Activated B cell treated with CpG ODN at 0.5 μM for 24 hours (primary cell): Measurements from ENCODE around the gene BEND7. TPM values are rescaled to one million over a fixed set of nuclear protein-coding genes. Genes with fewer than 3 reads are reported as not detected.

Source experiments
- ATAC-seq: fragments of 200-7000 bp; cut with Tn5 transposase; one replicate; pipeline ENCODE4 v1.10.0; 2021; ENCODE audit warnings: low read depth, mild to moderate bottlenecking, moderate library complexity
- CTCF ChIA-PET: fragments of 350-600 bp; sonication (Branson Sonifier 250); formaldehyde crosslinking; loops from one replicate; lab custom pipeline; 2021; ENCODE audit warnings: antibody characterized with exemption; lab: Charles Lee
- POLR2A ChIA-PET: fragments of 350-600 bp; sonication (Branson Sonifier 250); formaldehyde crosslinking; loops from one replicate; lab custom pipeline; 2021; ENCODE audit warnings: antibody characterized with exemption; lab: Charles Lee
- DNase-seq: peaks from one replicate; pipeline ENCODE4 v3.0.0; 2022
- H3K27ac Mint-ChIP-seq: one replicate; pipeline ENCODE4 v1.8.0; 2020; ENCODE audit warnings: mixed read lengths
- H3K27me3 Mint-ChIP-seq: one replicate; pipeline ENCODE4 v1.8.0; 2021; ENCODE audit warnings: mixed read lengths
- H3K36me3 Mint-ChIP-seq: one replicate; pipeline ENCODE4 v1.8.0; 2021; ENCODE audit warnings: low read depth, mixed read lengths
- H3K4me1 Mint-ChIP-seq: one replicate; pipeline ENCODE4 v1.8.0; 2021; ENCODE audit warnings: mixed read lengths
- H3K4me3 Mint-ChIP-seq: one replicate; pipeline ENCODE4 v1.8.0; 2020; ENCODE audit warnings: mild to moderate bottlenecking, mixed read lengths
- H3K9me3 Mint-ChIP-seq: one replicate; pipeline ENCODE4 v1.8.0; 2020; ENCODE audit warnings: mixed read lengths
- intact Hi-C: fragments of 100-400 bp; cut with micrococcal nuclease; formaldehyde crosslinking; loops from one replicate; pipeline ENCODE4 v1.15.1; 2024
- total RNA-seq: library from RNA; stranded (reverse); gene quantifications from 2 replicates; pipeline ENCODE4 v1.2.3, GENCODE V29; 2022
- TF ChIP-seq, protein P1 (sequence below): fragments of 200-600 bp; IDR thresholded peaks from one replicate; pipeline ENCODE4 v1.8.0; 2022; ENCODE audit warnings: antibody characterized with exemption, mild to moderate bottlenecking

Gene BEND7
- total RNA-seq, 1 donor from 2014 or later, result not detected

DNA sequence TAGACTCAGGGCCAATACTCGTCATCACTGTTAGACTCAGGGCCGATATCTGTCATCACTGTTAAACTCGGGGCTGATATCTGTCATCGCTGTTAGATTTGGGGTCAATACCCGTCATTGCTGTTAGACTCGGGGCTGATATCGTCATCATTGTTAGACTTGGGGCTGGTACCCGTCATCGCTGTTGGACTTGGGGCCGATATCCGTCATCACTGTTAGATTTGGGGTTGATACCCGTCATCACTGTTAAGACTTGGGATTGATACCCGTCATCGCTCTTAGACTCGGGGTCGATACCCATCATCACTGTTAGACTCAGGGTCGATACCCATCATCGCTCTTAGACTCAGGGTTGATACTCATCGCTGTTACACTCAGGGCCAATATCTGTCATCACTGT is 56.5 kb downstream of the BEND7 start:
- peaks cover 5% of the 10 kb centered on the region for H3K27me3 Mint-ChIP-seq

DNA sequence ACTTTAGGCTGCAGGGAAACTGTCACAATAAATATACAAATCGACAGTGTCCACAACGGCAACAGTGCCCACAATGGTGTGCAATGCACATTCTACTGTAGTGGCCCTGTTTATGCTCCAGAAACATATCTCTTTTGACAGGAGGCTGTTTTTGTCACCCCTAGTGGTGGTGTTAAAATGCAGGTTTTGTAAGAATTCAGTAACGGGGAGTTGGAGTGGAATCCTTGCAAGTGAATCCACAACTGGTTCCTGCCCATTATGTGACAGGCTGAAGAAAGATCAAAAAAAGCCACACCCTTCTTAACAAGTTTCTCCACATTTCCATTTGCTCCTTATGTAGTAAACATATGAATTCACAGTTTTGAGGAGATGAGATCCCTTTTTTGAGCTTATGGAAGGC is 58.5 kb downstream of the BEND7 start:
- TF ChIP-seq, protein P1, sequence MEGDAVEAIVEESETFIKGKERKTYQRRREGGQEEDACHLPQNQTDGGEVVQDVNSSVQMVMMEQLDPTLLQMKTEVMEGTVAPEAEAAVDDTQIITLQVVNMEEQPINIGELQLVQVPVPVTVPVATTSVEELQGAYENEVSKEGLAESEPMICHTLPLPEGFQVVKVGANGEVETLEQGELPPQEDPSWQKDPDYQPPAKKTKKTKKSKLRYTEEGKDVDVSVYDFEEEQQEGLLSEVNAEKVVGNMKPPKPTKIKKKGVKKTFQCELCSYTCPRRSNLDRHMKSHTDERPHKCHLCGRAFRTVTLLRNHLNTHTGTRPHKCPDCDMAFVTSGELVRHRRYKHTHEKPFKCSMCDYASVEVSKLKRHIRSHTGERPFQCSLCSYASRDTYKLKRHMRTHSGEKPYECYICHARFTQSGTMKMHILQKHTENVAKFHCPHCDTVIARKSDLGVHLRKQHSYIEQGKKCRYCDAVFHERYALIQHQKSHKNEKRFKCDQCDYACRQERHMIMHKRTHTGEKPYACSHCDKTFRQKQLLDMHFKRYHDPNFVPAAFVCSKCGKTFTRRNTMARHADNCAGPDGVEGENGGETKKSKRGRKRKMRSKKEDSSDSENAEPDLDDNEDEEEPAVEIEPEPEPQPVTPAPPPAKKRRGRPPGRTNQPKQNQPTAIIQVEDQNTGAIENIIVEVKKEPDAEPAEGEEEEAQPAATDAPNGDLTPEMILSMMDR, result no peak
- Mint-ChIP-seq H3K27me3 (no peaks in the 10 kb centered on the region), H3K36me3 (no peaks in the 10 kb centered on the region), H3K4me1 (no peaks in the 10 kb centered on the region), H3K4me3 (no peak overlapping the region), H3K9me3 (no peaks in the 10 kb centered on the region), H3K27ac (no peak overlapping the region)
- ChIA-PET POLR2A (no interaction called here), CTCF (interaction anchor here (0.5 kb wide), 1 partner anchor 32 kb away, joined by 3 read pairs; no protein-coding TSS in a partner anchor)
- ATAC-seq, result no peak
- intact Hi-C loops, result no loop called here
- DNase-seq, result no peak

More for the DNA sequence above, 56.5 kb downstream of the BEND7 start:
- ChIA-PET CTCF (no interaction called here), POLR2A (no interaction called here)
- Mint-ChIP-seq H3K27ac (no peak overlapping the region), H3K4me3 (no peak overlapping the region), H3K36me3 (no peaks in the 10 kb centered on the region), H3K4me1 (no peaks in the 10 kb centered on the region), H3K9me3 (no peaks in the 10 kb centered on the region)
- DNase-seq (no peak), ATAC-seq (no peak)
- TF ChIP-seq, protein P1, result no peak
- intact Hi-C loops, result no loop called here

DNA sequence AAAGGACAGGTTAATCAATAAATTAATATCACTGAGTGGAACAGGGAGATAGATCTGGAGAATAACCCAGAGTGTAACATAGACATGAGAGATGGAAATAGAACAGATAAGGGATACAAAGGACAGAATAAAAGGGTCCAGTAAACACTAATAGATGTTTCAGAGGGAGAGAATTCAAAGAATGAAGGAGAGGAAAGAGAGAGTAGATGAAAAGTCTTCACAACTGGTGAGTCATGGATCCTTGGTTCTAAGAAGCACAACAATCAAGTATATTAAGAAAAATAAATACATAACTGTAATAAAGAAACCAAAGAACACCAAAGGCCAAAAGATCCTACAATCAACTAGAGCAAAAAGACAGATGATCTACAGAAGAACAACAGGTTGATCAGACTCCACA is 66.3 kb downstream of the BEND7 start:
- ChIA-PET POLR2A (no interaction called here), CTCF (no interaction called here)
- Mint-ChIP-seq H3K9me3 (peaks cover 8% of the 10 kb centered on the region), H3K4me3 (no peak overlapping the region), H3K4me1 (no peaks in the 10 kb centered on the region), H3K27me3 (peaks cover 12% of the 10 kb centered on the region), H3K27ac (no peak overlapping the region), H3K36me3 (no peaks in the 10 kb centered on the region)
- intact Hi-C loops, result no loop called here
- ATAC-seq, result no peak
- TF ChIP-seq, protein P1, result no peak
- DNase-seq, result no peak

DNA sequence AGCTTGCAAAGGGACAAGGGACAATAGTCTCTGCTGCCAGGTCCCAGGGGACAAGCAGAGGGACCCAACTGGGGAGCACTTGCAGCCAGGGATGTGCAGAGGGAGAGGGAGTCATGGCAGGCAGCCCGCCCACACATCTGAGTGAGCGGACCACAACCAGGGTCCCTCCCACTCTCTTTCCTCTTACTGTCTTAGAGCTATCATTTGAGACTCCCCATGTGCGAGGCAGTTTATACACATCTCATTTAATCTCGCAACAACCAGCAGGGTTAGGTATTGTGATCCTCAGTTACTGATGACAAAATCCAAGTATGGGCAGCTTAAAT is 70.2 kb downstream of the BEND7 start:
- peaks cover 8% of the 10 kb centered on the region for H3K9me3 Mint-ChIP-seq
- TF ChIP-seq, protein P1, result no peak
- peaks cover 6% of the 10 kb centered on the region for H3K4me1 Mint-ChIP-seq
- ATAC-seq (no peak), DNase-seq (no peak)
- intact Hi-C loops, result no loop called here
- ChIA-PET CTCF (no interaction called here), POLR2A (no interaction called here)
- H3K36me3 Mint-ChIP-seq, result no peaks in the 10 kb centered on the region
- no peak overlapping the region for H3K27ac Mint-ChIP-seq
- H3K27me3 Mint-ChIP-seq, result peaks cover 22% of the 10 kb centered on the region
- H3K4me3 Mint-ChIP-seq, result no peak overlapping the region

DNA sequence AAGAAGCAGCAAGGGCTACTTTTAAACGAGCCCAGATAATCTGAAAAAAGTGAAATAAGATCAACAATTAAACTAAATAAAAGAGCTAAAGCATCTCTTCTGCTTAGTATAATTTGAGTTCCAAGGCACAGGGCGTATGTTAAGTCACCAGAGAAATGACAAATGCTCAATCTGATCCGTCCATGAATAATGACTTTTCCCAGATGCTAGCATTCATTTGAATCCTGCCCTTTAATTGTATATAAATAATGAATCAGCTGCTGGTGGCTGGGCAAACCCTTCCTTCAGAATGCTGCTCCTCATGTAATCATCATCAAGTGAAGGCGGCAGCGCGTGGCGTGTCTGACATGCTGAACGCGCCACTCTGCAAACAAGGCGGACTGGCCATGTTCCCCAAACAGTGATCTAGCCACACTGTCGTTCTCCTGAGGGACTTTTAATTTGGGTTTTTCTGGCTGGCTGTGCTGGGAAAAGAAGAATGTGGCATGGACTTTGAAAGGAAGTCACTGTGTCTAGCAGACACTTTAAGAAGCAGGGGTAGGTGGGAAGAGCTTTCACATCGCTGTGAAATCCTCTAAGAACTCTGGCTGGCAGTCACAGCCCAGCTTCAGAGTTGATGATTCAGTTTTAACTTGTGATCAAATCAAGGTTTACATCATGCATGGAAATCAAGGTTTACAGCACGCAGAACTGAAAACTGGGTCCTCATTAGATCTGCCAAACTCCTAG is 70.7 kb downstream of the BEND7 start:
- Mint-ChIP-seq H3K9me3 (peaks cover 8% of the 10 kb centered on the region), H3K4me3 (no peak overlapping the region), H3K27me3 (peaks cover 22% of the 10 kb centered on the region), H3K36me3 (no peaks in the 10 kb centered on the region), H3K27ac (no peak overlapping the region), H3K4me1 (peaks cover 7% of the 10 kb centered on the region)
- ATAC-seq (no peak), DNase-seq (no peak)
- TF ChIP-seq, protein P1, result no peak
- POLR2A ChIA-PET, result no interaction called here
- intact Hi-C loops, result no loop called here
- CTCF ChIA-PET, result no interaction called here
